Keratinocyte (primary cell): Measurements from ENCODE around the gene EDN2. TPM values are rescaled to one million over a fixed set of nuclear protein-coding genes. Genes with fewer than 3 reads are reported as not detected.
A peak's percentile ranks its signal among the peaks of the same experiment; 100 is the strongest.

Experiments
- DNase-seq: peaks from one replicate; pipeline ENCODE4 v3.0.0-alpha.2; 2011; ENCODE audit warnings: low read depth, missing footprints, low spot score
- FAIRE-seq: peaks from 2 replicates; lab custom pipeline; 2011; peaks lifted over from hg19 to GRCh38; lab: Jason Lieb, UNC
- H2AFZ ChIP-seq: 2 replicates; pipeline ENCODE4 v1.6.0; 2012; ENCODE audit warnings: low read length, control low read depth, inconsistent platforms; ENCODE audit not compliant: control insufficient read depth
- H3K27ac ChIP-seq: 2 replicates; pipeline ENCODE4 v1.5.1; 2011; ENCODE audit warnings: low read length; ENCODE audit not compliant: control insufficient read depth, insufficient read depth
- H3K27me3 ChIP-seq: 3 replicates; pipeline ENCODE4 v1.6.0; 2011; ENCODE audit warnings: low read length; ENCODE audit not compliant: control insufficient read depth, insufficient read depth; ENCODE audit errors: extremely low read depth
- H3K36me3 ChIP-seq, 2 experiments: 2 replicates in 1 of 2; 3 replicates in 1 of 2; pipeline ENCODE4 v1.5.1; 2011; ENCODE audit warnings: low read length in 2 of 2, mild to moderate bottlenecking in 1 of 2; ENCODE audit not compliant: control insufficient read depth in 2 of 2, insufficient read depth in 2 of 2; ENCODE audit errors: extremely low read depth in 1 of 2
- H3K4me1 ChIP-seq: 3 replicates; pipeline ENCODE4 v1.5.1; 2011; ENCODE audit warnings: low read length; ENCODE audit not compliant: control insufficient read depth, insufficient read depth; ENCODE audit errors: extremely low read depth
- H3K4me2 ChIP-seq: 3 replicates; pipeline ENCODE4 v1.6.0; 2011; ENCODE audit warnings: low read depth, low read length; ENCODE audit not compliant: control insufficient read depth, insufficient read depth; ENCODE audit errors: extremely low read depth
- H3K4me3 ChIP-seq, 3 experiments: fragments of 200-600 bp in 1 of 3; sonication (generic) in 1 of 3; 2 replicates in 2 of 3; 3 replicates in 1 of 3; pipeline ENCODE4 v1.5.1; 2011 to 2016; ENCODE audit warnings: low read length in 3 of 3, mild to moderate bottlenecking in 3 of 3, control low read depth in 2 of 3, inconsistent platforms in 1 of 3, low read depth in 1 of 3, mixed read lengths in 1 of 3, mixed run types in 1 of 3, moderate library complexity in 1 of 3; ENCODE audit not compliant: control insufficient read depth in 2 of 3, insufficient read depth in 2 of 3; ENCODE audit errors: extremely low read depth in 1 of 3
- H3K79me2 ChIP-seq: 2 replicates; pipeline ENCODE4 v1.6.0; 2012; ENCODE audit warnings: low read length; ENCODE audit not compliant: control insufficient read depth, insufficient read depth
- H3K9ac ChIP-seq: 3 replicates; pipeline ENCODE4 v1.6.0; 2011; ENCODE audit warnings: low read length; ENCODE audit not compliant: control insufficient read depth, insufficient read depth; ENCODE audit errors: extremely low read depth
- H3K9me1 ChIP-seq: 3 replicates; pipeline ENCODE4 v1.6.0; 2011; ENCODE audit warnings: low read length; ENCODE audit not compliant: control insufficient read depth, insufficient read depth; ENCODE audit errors: extremely low read depth
- H3K9me3 ChIP-seq: 2 replicates; pipeline ENCODE4 v1.5.1; 2012; ENCODE audit warnings: low read depth, low read length; ENCODE audit not compliant: control insufficient read depth
- H4K20me1 ChIP-seq: 3 replicates; pipeline ENCODE4 v1.6.0; 2011; ENCODE audit warnings: low read length; ENCODE audit not compliant: control insufficient read depth, insufficient read depth; ENCODE audit errors: extremely low read depth
- CTCF ChIP-seq, 3 experiments: IDR thresholded peaks in 1 of 3; conservative IDR thresholded peaks in 1 of 3; optimal IDR thresholded peaks in 1 of 3; 2 replicates in 2 of 3; 3 replicates in 1 of 3; pipeline versions ENCODE3 to v1.5.1; 2011; ENCODE audit warnings: low read length in 3 of 3, mild to moderate bottlenecking in 3 of 3, moderate library complexity in 2 of 3, control low read depth in 1 of 3, inconsistent platforms in 1 of 3; ENCODE audit not compliant: insufficient read depth in 2 of 3; ENCODE audit errors: extremely low read depth in 1 of 3
- EZH2 ChIP-seq: IDR thresholded peaks from one replicate; pipeline ENCODE4 v1.6.1; 2012; ENCODE audit warnings: inconsistent platforms, mild to moderate bottlenecking, low read length, moderate library complexity
- dilution Hi-C: fragments of 300-500 bp; cut with MboI; formaldehyde crosslinking; loops from one replicate; pipeline ENCODE4 v1.7.0; 2020; ENCODE audit warnings: low sequenced_read_pairs; ENCODE audit not compliant: extremely low pct_ligation_motif_present
- polyA plus RNA-seq, 5 experiments: library from polyadenylated mRNA; depleted of rRNA in 3 of 5; stranded (reverse) in 3 of 5; stranded (forward) in 1 of 5; unstranded in 1 of 5; fragments of >200 nt; gene quantifications; 1 replicate in 1 of 5; 2 replicates in 3 of 5; 3 replicates in 1 of 5; pipeline versions ENCODE4 v1.2.1 to v1.2.3, GENCODE V29; 2011 to 2012; ENCODE audit warnings: missing spikeins in 2 of 5, low read depth in 1 of 5, low replicate concordance in 1 of 5

EDN2 gene
- polyA plus RNA-seq, 1 donor (not counting 4 experiments of a cell fraction or from before 2014, with no cell fraction given) = 0.34 TPM

GRCh38 chr1:41476807-41477361 is 7.6 kb downstream of the EDN2 start:
- no peak for TF ChIP-seq CTCF (optimal IDR thresholded peaks at IDR 0.05 in 1 of 3, IDR thresholded peaks at IDR 0.05 in 1 of 3, conservative IDR thresholded peaks at IDR 0.05 in 1 of 3; ENCODE audit: extremely low read depth in 1 of 3, insufficient read depth in 2 of 3, low read length in 3 of 3)
- TF ChIP-seq EZH2 = no peak
- Histone ChIP-seq H3K79me2 (no peaks in the 10 kb centered on the region), H3K4me1 (peaks cover 28% of the 10 kb centered on the region), H3K9me1 (no peaks in the 10 kb centered on the region), H2AFZ (no peak overlapping the region), H3K4me2 (no peak overlapping the region), H3K9ac (no peak overlapping the region), H3K9me3 (no peaks in the 10 kb centered on the region), H3K27me3 (no peaks in the 10 kb centered on the region), H3K36me3 (no peaks in the 10 kb centered on the region), H3K4me3 (no peak overlapping the region), H3K27ac (no peak overlapping the region), H4K20me1 (no peaks in the 10 kb centered on the region)
- dilution Hi-C loops = no loop called here
- no peak for FAIRE-seq
- no peak for DNase-seq

- Histone ChIP-seq H3K79me2 (no peaks in the 10 kb centered on the region), H3K4me1 (peaks cover 28% of the 10 kb centered on the region), H3K9me3 (no peaks in the 10 kb centered on the region), H3K4me2 (no peak overlapping the region), H3K9ac (no peak overlapping the region), H2AFZ (no peak overlapping the region), H3K27me3 (no peaks in the 10 kb centered on the region), H3K27ac (no peak overlapping the region), H3K4me3 (no peak overlapping the region), H3K36me3 (no peaks in the 10 kb centered on the region), H4K20me1 (no peaks in the 10 kb centered on the region), H3K9me1 (no peaks in the 10 kb centered on the region)
- TF ChIP-seq CTCF (optimal IDR thresholded peaks at IDR 0.05 in 1 of 3, IDR thresholded peaks at IDR 0.05 in 1 of 3, conservative IDR thresholded peaks at IDR 0.05 in 1 of 3; ENCODE audit: extremely low read depth in 1 of 3, insufficient read depth in 2 of 3, low read length in 3 of 3) (peak in 1 of 3 experiments; percentile 8), EZH2 (no peak)
- peak; percentile 91 for FAIRE-seq
- dilution Hi-C loops = no loop called here
- DNase-seq = no peak
These were observed 8.5 kb downstream of the EDN2 start for GRCh38 chr1:41475859-41476567.
